Body of pancreas (tissue), 4 donors: Measurements from ENCODE around the gene RPS15A. TPM values are rescaled to one million over a fixed set of nuclear protein-coding genes. Genes with fewer than 3 reads are reported as not detected.
"Not testable (repeated sequence)": the region's sequence is repeated elsewhere in the genome, so short reads cannot be mapped to it uniquely, and the experiment has no call there.

ENCODE experiments used
- ATAC-seq: fragments of 150-250 bp; one replicate; pipeline ENCODE4 v1.9.1; 2016
- DNase-seq, 4 donors: peaks; one replicate each; pipeline ENCODE4 v3.0.0-alpha.2; 2019
- H3K27ac ChIP-seq, 4 donors: fragments of 200-600 bp; sonication (generic); 1 replicate in 3 of 4; 2 replicates in 1 of 4; pipeline versions ENCODE4 v1.5.1 to v1.6.1; 2016 to 2019; ENCODE audit warnings: mild to moderate bottlenecking in 1 of 4, mixed read lengths in 1 of 4, moderate library complexity in 1 of 4
- H3K27me3 ChIP-seq, 2 donors: fragments of 200-600 bp; sonication (generic); one replicate each; pipeline ENCODE4 v1.6.0; 2016; ENCODE audit warnings: mild to moderate bottlenecking in 1 of 2
- H3K36me3 ChIP-seq, 2 donors: fragments of 200-600 bp; sonication (generic); replicated peaks in 1 of 2; 2 replicates each; pipeline ENCODE4 v1.5.1; 2016; ENCODE audit warnings: low read depth in 2 of 2; ENCODE audit not compliant: insufficient read depth in 1 of 2
- H3K4me1 ChIP-seq: fragments of 200-600 bp; sonication (generic); one replicate; pipeline ENCODE4 v1.6.0; 2016
- H3K4me3 ChIP-seq, 2 donors: fragments of 200-600 bp; sonication (generic); 1 replicate in 1 of 2; 2 replicates in 1 of 2; pipeline ENCODE4 v1.5.1; 2016 to 2019
- H3K9me3 ChIP-seq, 3 donors: fragments of 200-600 bp; sonication (generic); 1 replicate in 2 of 3; 2 replicates in 1 of 3; pipeline ENCODE4 v1.5.1; 2016
- POLR2A ChIP-seq, 3 donors: fragments of 450-650 bp; IDR thresholded peaks; one replicate each; pipeline ENCODE4 v1.6.1; 2016; ENCODE audit warnings: antibody characterized with exemption in 3 of 3, mild to moderate bottlenecking in 2 of 3
- WGBS, 2 donors: methylation state at CpG; one replicate each; pipeline ENCODE4 v1.1.5; 2017; 5-methylcytosine and 5-hydroxymethylcytosine counted together
- intact Hi-C: fragments of 100-400 bp; cut with DNase I; formaldehyde crosslinking; loops from one replicate; pipeline ENCODE4 v1.15.1; 2023
- total RNA-seq, 2 donors: library from RNA; depleted of rRNA; stranded (reverse); fragments of >200 nt; gene quantifications; one replicate each; pipeline ENCODE4 v1.1.0, GENCODE V29; 2016
- TF ChIP-seq, protein P1 (sequence below), 7 experiments: fragments of 450-650 bp in 4 of 7; fragments of 200-600 bp in 3 of 7; sonication (generic) in 3 of 7; IDR thresholded peaks; one replicate each; pipeline ENCODE4 v1.5.1; 2016 to 2019; ENCODE audit warnings: antibody characterized with exemption in 7 of 7

The RPS15A gene
- total RNA-seq, 2 donors from 2014 or later: 232 to 393 TPM

DNA sequence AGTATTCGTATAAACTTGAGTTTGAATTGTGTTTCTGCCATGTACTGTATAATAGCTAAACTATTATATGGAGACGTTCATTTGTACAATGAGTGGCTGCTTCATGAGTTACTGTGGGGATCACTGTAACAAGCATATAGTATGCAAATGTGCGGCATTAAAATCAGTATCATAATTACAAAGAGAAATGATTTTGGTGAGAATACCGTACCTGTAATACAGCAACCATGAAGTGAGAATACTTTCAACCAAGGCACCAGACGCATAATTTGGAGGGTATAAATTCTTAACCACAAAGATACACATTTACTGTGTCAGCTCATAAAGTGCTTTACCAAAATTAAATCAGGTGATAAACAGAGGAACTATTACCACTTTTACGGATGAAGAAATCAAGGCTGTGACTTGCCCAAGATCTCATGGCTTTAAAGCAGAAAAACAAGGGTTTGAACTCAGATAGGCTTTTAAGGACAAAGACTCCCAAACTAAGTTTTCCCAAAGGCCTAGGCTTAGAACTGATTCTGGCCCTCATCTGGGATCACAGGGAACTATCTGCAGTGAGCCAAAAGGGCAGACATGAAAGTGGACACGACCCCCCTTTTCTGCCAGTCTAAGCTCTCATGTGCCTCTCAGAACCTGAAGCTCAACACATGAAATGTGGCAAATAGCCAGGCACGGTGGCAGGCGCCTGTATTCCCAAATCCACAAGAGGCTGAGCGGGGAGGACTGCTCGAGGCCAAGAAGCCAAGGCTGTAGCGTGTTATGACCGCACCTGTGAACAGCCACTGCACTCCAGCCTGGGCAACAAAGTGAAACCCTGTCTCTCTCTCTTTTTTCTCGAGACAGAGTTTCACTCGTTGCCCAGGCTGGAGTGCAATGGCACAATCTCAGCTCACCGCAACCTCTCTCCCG lies 6.4 kb downstream of the RPS15A start:
- DNase-seq (peak in 1 of 4 donors; percentile 28), ATAC-seq (no peak)
- Histone ChIP-seq H3K4me3 (no peak overlapping the region), H3K27ac (no peak overlapping the region), H3K9me3 (no peaks in the 10 kb centered on the region), H3K4me1 (peaks cover 36% of the 10 kb centered on the region), H3K36me3 (peaks cover 0 to 33% of the 10 kb centered on the region in 2 donors), H3K27me3 (no peaks in the 10 kb centered on the region)
- TF ChIP-seq, protein P1, sequence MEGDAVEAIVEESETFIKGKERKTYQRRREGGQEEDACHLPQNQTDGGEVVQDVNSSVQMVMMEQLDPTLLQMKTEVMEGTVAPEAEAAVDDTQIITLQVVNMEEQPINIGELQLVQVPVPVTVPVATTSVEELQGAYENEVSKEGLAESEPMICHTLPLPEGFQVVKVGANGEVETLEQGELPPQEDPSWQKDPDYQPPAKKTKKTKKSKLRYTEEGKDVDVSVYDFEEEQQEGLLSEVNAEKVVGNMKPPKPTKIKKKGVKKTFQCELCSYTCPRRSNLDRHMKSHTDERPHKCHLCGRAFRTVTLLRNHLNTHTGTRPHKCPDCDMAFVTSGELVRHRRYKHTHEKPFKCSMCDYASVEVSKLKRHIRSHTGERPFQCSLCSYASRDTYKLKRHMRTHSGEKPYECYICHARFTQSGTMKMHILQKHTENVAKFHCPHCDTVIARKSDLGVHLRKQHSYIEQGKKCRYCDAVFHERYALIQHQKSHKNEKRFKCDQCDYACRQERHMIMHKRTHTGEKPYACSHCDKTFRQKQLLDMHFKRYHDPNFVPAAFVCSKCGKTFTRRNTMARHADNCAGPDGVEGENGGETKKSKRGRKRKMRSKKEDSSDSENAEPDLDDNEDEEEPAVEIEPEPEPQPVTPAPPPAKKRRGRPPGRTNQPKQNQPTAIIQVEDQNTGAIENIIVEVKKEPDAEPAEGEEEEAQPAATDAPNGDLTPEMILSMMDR (IDR thresholded peaks at IDR 0.05): no peak
- intact Hi-C loops: no loop called here
- 83 to 86% methylated on average over 16 of the region's 17 CpGs for WGBS, 2 donors

DNA sequence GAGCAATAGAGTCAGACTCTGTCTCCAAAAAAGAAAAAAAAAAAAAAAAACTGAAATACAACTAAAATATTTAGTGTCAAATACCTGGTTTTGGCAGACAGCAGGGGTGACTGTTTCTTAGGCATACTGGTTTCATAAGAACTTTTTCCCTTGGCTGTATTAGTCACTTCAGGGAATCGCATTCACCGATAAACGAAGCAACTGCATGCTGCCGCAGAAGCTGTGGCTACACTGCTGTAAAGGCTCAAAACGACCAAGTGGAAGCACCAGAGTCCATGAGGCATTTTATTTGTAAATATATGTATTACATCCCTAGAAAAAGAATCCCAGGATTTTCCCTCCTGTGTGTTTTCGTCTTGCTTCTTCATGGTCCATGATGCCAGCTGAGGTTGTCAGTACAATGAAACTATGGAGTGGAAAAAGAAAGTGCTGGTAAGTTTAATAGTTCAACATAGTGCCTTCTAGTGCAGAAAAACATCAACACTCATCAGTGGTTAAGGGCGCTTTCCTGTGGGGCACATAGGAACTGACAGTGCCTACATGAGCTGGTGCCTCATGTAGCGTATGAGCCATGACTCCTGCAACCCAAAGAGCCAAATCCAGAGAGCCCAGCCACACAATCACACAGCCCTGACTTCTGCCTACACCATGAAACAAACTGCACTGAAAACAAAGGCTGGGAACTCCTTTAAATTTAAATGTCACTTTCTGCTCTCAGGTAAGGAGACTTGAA lies 7.3 kb downstream of the RPS15A start:
- Histone ChIP-seq H3K9me3 (no peaks in the 10 kb centered on the region), H3K36me3 (peaks cover 0 to 33% of the 10 kb centered on the region in 2 donors), H3K4me3 (no peak overlapping the region), H3K27ac (no peak overlapping the region), H3K27me3 (no peaks in the 10 kb centered on the region), H3K4me1 (peaks cover 27% of the 10 kb centered on the region)
- TF ChIP-seq POLR2A (IDR thresholded peaks at IDR 0.05): no peak
- TF ChIP-seq, protein P1 (IDR thresholded peaks at IDR 0.05): no peak
- WGBS, 2 donors: 86 to 91% methylated on average over 8 of the region's 8 CpGs
- DNase-seq (no peak), ATAC-seq (no peak)
- intact Hi-C loops: no loop called here

DNA sequence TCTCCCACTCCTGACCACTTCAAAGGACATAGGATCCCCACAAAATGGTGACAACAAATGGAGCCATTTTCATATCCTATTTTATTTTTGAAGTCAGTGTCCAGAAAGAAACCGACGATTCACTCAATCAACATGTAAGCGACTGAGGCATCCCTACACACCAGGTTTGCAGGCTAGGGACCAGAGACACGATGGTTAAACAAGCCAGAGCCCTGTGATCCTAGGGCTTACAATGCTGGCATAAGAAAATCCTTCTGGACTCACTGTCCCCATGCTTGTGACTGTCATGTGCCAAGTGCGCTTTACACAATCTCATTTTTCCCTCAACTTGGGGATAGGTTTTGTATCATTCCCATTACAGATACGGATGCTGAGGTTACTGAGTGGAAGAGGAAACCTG lies 8.9 kb downstream of the RPS15A start:
- H3K4me3 ChIP-seq: not testable (repeated sequence)

DNA sequence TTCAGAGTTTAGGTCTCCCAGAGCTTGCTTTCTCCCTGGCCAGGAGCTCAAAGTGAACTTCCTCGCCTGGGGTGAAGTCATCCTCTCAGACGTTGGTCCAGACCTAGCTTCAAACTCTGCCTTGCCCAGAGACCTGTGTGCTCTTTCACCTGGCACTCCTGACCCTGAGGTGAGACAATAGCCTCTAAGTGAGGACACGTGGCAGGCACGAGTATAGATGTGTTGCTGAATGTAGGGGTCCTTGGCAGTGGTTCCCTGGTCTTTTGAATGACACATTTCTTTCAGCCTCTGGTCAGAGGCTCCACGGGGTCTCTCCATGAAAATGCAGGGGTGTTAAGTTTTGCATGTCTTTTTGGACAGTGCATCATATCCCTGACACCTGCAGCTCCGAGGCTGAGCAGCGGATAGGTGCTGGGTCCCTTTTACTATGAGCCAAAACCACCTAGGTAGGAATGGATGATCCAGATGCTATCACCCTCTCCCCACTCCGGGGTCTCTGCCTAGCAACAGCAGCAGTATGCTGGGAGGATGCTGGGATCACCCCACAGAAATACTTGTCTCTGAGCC lies 9.6 kb downstream of the RPS15A start:
- H3K9me3 ChIP-seq, H3K4me1 ChIP-seq, H3K27me3 ChIP-seq, DNase-seq, ATAC-seq, H3K4me3 ChIP-seq, H3K27ac ChIP-seq, intact Hi-C loops: not testable (repeated sequence)
- WGBS, 2 donors: 69% methylated on average over 7 of the region's 8 CpGs
- H3K36me3 ChIP-seq: peaks cover 0 to 25% of the 10 kb centered on the region in 2 donors

More for the DNA sequence above, 8.9 kb downstream of the RPS15A start:
- peaks cover 0 to 29% of the 10 kb centered on the region in 2 donors for H3K36me3 ChIP-seq
- WGBS, 2 donors: 83% methylated on average over 1 of the region's 6 CpGs; no CpG with 5 or more reads in 1 of the 2 donors
- peaks cover 11% of the 10 kb centered on the region for H3K4me1 ChIP-seq
- H3K27me3 ChIP-seq, DNase-seq, ATAC-seq, H3K27ac ChIP-seq, H3K9me3 ChIP-seq, intact Hi-C loops: not testable (repeated sequence)

DNA sequence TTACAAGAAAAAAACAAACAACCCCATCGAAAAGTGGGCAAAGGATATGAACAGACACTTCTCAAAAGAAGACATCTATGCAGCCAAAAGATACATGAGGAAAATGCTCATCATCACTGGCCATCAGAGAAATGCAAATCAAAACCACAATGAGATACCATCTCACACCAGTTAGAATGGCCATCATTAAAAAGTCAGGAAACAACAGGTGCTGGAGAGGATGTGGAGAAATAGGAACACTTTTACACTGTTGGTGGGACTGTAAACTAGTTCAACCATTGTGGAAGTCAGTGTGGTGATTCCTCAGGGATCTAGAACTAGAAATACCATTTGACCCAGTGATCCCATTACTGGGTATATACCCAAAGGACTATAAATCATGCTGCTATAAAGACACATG lies 12.5 kb downstream of the RPS15A start:
- ATAC-seq, H3K27me3 ChIP-seq, H3K9me3 ChIP-seq, DNase-seq, H3K36me3 ChIP-seq, H3K4me3 ChIP-seq, intact Hi-C loops, H3K27ac ChIP-seq, H3K4me1 ChIP-seq: not testable (repeated sequence)
- 100% methylated on average over 1 of the region's 1 CpG for WGBS, 2 donors

DNA sequence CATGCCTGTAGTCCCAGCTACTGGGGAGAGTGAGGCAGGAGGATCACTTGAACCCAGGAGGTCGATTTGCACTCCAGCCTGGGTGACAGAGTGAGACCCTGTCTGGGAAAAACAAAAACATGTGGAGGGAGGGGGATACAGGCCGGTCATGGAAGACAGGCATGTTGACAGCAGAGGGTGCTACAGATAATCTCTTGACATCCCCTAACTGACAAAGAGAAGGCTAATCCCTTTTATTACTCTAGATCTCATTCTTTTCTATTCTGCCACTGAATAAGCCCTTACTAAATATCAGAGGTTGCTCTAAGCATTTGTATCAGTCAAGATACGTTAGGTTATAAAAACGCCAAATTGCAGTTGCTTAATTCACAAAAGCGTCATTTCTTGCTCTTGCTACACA lies 13.8 kb downstream of the RPS15A start:
- ATAC-seq, H3K9me3 ChIP-seq, H3K4me1 ChIP-seq, H3K27ac ChIP-seq, DNase-seq, H3K27me3 ChIP-seq, intact Hi-C loops, H3K36me3 ChIP-seq, H3K4me3 ChIP-seq: not testable (repeated sequence)
- 68 to 73% methylated on average over 5 of the region's 5 CpGs for WGBS, 2 donors

DNA sequence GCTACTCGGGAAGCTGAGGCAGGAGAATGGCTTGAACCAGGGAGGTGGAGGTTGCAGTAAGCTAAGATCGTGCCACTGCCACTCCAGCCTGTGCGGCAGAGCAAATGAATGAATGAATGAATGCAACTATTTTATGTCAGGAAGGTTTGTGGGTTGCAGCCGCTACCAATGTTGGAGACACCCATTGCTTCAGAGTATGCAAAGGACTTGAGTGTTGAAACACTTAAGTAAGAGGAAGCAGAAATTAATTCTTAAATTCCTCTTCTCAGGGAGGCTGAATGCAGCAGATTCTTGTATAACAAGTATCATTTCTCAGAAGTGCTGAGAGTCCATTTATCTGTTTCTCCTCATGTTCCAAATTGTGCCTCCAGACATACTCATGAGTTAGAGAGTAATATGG lies 15.5 kb downstream of the RPS15A start:
- H3K27ac ChIP-seq, ATAC-seq, H3K4me3 ChIP-seq, intact Hi-C loops, DNase-seq, H3K36me3 ChIP-seq, H3K9me3 ChIP-seq, H3K27me3 ChIP-seq, H3K4me1 ChIP-seq: not testable (repeated sequence)
- 87 to 95% methylated on average over 4 of the region's 4 CpGs for WGBS, 2 donors

DNA sequence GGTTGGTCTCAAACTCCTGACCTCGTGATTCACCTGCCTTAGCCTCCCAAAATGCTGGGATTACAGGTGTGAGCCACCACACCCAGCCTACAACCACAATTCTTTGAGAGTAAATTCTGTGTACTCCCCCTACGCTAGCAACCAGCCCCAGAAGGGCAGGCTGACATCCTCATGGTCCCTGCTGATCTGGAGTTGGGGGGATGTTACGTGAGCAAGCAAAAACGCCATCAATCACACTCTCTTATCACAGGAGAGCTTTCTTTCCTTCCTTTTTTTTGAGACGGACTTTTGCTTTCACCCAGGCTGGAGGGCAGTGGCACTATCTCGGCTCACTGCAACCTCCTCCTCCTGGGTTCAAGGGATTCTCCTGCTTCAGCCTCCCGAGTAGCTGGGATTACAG lies 18.0 kb downstream of the RPS15A start:
- H3K4me1 ChIP-seq, H3K27me3 ChIP-seq, H3K27ac ChIP-seq, H3K36me3 ChIP-seq, ATAC-seq, H3K4me3 ChIP-seq, H3K9me3 ChIP-seq, DNase-seq, intact Hi-C loops: not testable (repeated sequence)
- 70 to 93% methylated on average over 7 of the region's 7 CpGs for WGBS, 2 donors

DNA sequence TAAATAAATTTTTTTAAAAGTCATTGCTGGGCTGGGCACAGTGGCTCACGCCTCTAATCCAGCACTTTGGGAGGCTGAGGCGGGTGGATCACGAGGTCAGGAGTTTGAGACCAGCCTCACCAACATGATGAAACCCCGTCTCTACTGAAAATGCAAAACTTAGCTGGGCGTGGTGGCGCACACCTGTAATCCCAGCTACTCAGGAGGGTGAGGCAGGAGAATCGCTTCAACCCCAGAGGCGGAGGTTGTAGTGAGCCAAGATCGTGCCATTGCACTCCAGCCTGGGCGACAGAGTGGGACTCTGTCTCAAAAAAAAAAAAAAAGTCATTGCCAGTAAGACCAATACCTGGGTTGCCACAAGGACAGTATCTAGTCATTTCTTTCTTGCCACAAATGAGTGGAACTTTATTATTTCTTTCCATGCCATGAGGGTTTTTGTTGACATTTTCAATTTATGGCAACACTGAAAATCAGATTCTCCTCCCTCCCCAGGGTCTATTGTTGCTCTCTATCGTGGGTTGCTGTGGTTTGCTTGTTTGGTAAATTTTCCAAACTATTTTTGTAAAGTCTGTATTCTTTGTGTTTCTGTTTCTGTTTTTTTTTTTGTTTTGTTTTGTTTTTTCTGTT lies 19.7 kb downstream of the RPS15A start:
- ATAC-seq, H3K4me3 ChIP-seq, intact Hi-C loops, H3K9me3 ChIP-seq, H3K27ac ChIP-seq, H3K4me1 ChIP-seq, H3K36me3 ChIP-seq, H3K27me3 ChIP-seq, DNase-seq: not testable (repeated sequence)
- 86 to 92% methylated on average over 11 of the region's 11 CpGs for WGBS, 2 donors
